Endothelial cell of umbilical vein (primary cell): ENCODE measurements around the gene CCDC106. TPM values are rescaled to one million over a fixed set of nuclear protein-coding genes. Genes with fewer than 3 reads are reported as not detected.
A peak's percentile ranks its signal among the peaks of the same experiment; 100 is the strongest.

ENCODE experiments used
- BruUV-seq: library from RNA; stranded (reverse); fragments of 400-500 nt; replicated peaks from 2 replicates; lab custom pipeline; 2021; lab: Mats Ljungman, UMichigan
- CTCF ChIA-PET: fragments of 300-600, 350-600 bp; sonication (Branson Sonifier 250); formaldehyde crosslinking; loops from one replicate; lab custom pipeline; 2021; ENCODE audit warnings: antibody characterized with exemption, inconsistent platforms; lab: Charles Lee
- POLR2A ChIA-PET: fragments of 300-600, 350-600 bp; sonication (Branson Sonifier 250); formaldehyde crosslinking; loops from one replicate; lab custom pipeline; 2021; ENCODE audit warnings: antibody characterized with exemption, inconsistent platforms; lab: Charles Lee
- DNase-seq: peaks from one replicate; pipeline ENCODE4 v3.0.0-alpha.2; 2011; ENCODE audit warnings: low read depth, low spot score
- FAIRE-seq: peaks from 2 replicates; lab custom pipeline; 2011; peaks lifted over from hg19 to GRCh38; lab: Jason Lieb, UNC
- H2AFZ ChIP-seq: 2 replicates; pipeline ENCODE4 v1.6.0; 2012; ENCODE audit warnings: low read depth, low read length, control low read depth, inconsistent platforms
- H3K27ac ChIP-seq: 2 replicates; pipeline ENCODE4 v1.5.1; 2011; ENCODE audit warnings: low read depth, mild to moderate bottlenecking, control low read depth, low read length, moderate library complexity; ENCODE audit not compliant: insufficient read depth
- H3K27me3 ChIP-seq, 2 experiments: 2 replicates each; pipeline versions ENCODE4 v1.6.0 to v1.6.1; 2011; ENCODE audit warnings: low read length in 2 of 2, mixed read lengths in 1 of 2; ENCODE audit not compliant: control insufficient read depth in 2 of 2, insufficient read depth in 2 of 2
- H3K36me3 ChIP-seq, 2 experiments: 2 replicates in 1 of 2; 3 replicates in 1 of 2; pipeline ENCODE4 v1.5.1; 2011; ENCODE audit warnings: low read length in 2 of 2, mild to moderate bottlenecking in 1 of 2, moderate library complexity in 1 of 2; ENCODE audit not compliant: control insufficient read depth in 2 of 2, insufficient read depth in 2 of 2; ENCODE audit errors: extremely low read depth in 1 of 2
- H3K4me1 ChIP-seq: 3 replicates; pipeline ENCODE4 v1.5.1; 2011; ENCODE audit warnings: mild to moderate bottlenecking, low read length; ENCODE audit not compliant: control insufficient read depth, insufficient read depth; ENCODE audit errors: extremely low read depth
- H3K4me2 ChIP-seq: 2 replicates; pipeline ENCODE4 v1.6.1; 2011; ENCODE audit warnings: low read length, control low read depth, mixed read lengths; ENCODE audit not compliant: insufficient read depth
- H3K4me3 ChIP-seq, 3 experiments: fragments of 200-600 bp in 1 of 3; sonication (generic), shearing (Covaris generic) in 1 of 3; replicated peaks in 1 of 3; 2 replicates each; pipeline ENCODE4 v1.5.1; 2011 to 2016; ENCODE audit warnings: control low read depth in 3 of 3, low read length in 3 of 3, mild to moderate bottlenecking in 2 of 3, inconsistent platforms in 1 of 3, low read depth in 1 of 3, moderate library complexity in 1 of 3; ENCODE audit not compliant: insufficient read depth in 1 of 3
- H3K79me2 ChIP-seq: 2 replicates; pipeline ENCODE4 v1.6.0; 2012; ENCODE audit warnings: low read length, inconsistent platforms; ENCODE audit not compliant: control insufficient read depth, insufficient read depth
- H3K9ac ChIP-seq: replicated peaks from 2 replicates; pipeline ENCODE3; 2011; ENCODE audit warnings: low read length, control low read depth; ENCODE audit not compliant: insufficient read depth; ENCODE audit errors: extremely low read depth
- H3K9me1 ChIP-seq: replicated peaks from 3 replicates; pipeline ENCODE4 v1.6.0; 2011; ENCODE audit warnings: mild to moderate bottlenecking, low read length; ENCODE audit not compliant: control insufficient read depth, insufficient read depth; ENCODE audit errors: extremely low read depth
- H3K9me3 ChIP-seq: replicated peaks from 2 replicates; pipeline ENCODE4 v1.5.1; 2012; ENCODE audit warnings: low read length, inconsistent platforms; ENCODE audit not compliant: control insufficient read depth, insufficient read depth
- H4K20me1 ChIP-seq: replicated peaks from 2 replicates; pipeline ENCODE3; 2011; ENCODE audit warnings: mild to moderate bottlenecking, low read length; ENCODE audit not compliant: control insufficient read depth, insufficient read depth; ENCODE audit errors: extremely low read depth
- CTCF ChIP-seq, 2 donors: IDR thresholded peaks; 1 replicate in 1 of 2; 2 replicates in 1 of 2; pipeline ENCODE4 v1.5.1; 2011; ENCODE audit warnings: low read length in 2 of 2, mild to moderate bottlenecking in 2 of 2, moderate library complexity in 2 of 2, control low read depth in 1 of 2, inconsistent platforms in 1 of 2, low read depth in 1 of 2; ENCODE audit not compliant: insufficient read depth in 1 of 2; ENCODE audit errors: extremely low read depth in 1 of 2
- EZH2 ChIP-seq: IDR thresholded peaks from 2 replicates; pipeline ENCODE4 v1.6.1; 2012; ENCODE audit warnings: borderline replicate concordance, low read depth, mild to moderate bottlenecking, moderate library complexity, low read length, inconsistent platforms; ENCODE audit not compliant: severe bottlenecking
- FOS ChIP-seq: IDR thresholded peaks from 2 replicates; pipeline ENCODE4 v1.6.1; 2011; ENCODE audit warnings: mild to moderate bottlenecking, low read length, moderate library complexity, borderline replicate concordance; ENCODE audit not compliant: insufficient read depth
- GATA2 ChIP-seq: IDR thresholded peaks from 2 replicates; pipeline ENCODE4 v1.7.0; 2011; ENCODE audit warnings: low read depth, mild to moderate bottlenecking, moderate library complexity, mixed read lengths, low read length; ENCODE audit not compliant: insufficient read length, insufficient read depth
- JUN ChIP-seq: IDR thresholded peaks from 2 replicates; pipeline ENCODE4 v1.6.1; 2011; ENCODE audit warnings: borderline replicate concordance, low read depth; ENCODE audit not compliant: insufficient read length, insufficient read depth
- MAX ChIP-seq: IDR thresholded peaks from 2 replicates; pipeline ENCODE4 v1.6.1; 2011; ENCODE audit not compliant: insufficient read depth, insufficient read length
- MYC ChIP-seq: IDR thresholded peaks from one replicate; pipeline ENCODE4 v1.6.1; 2011; ENCODE audit warnings: mild to moderate bottlenecking, low read depth, low read length
- POLR2A ChIP-seq: IDR thresholded peaks from 2 replicates; pipeline ENCODE4 v1.6.1; 2012; ENCODE audit warnings: low read depth, mild to moderate bottlenecking, control low read depth, low read length
- POLR2AphosphoS5 ChIP-seq: IDR thresholded peaks from 2 replicates; pipeline ENCODE4 v1.6.1; 2012; ENCODE audit warnings: low read depth, mild to moderate bottlenecking, control low read depth, low read length, moderate library complexity; ENCODE audit not compliant: insufficient read depth
- dilution Hi-C: fragments of 300-500 bp; cut with MboI; formaldehyde crosslinking; loops from one replicate; pipeline ENCODE4 v1.15.0; 2019; ENCODE audit warnings: low sequenced_read_pairs; ENCODE audit not compliant: extremely low pct_ligation_motif_present
- intact Hi-C: fragments of 100-400 bp; cut with micrococcal nuclease; formaldehyde crosslinking; loops from one replicate; pipeline ENCODE4 v1.10.0; 2022
- polyA plus RNA-seq, 4 experiments: library from polyadenylated mRNA; depleted of rRNA in 3 of 4; stranded (reverse) in 3 of 4; unstranded in 1 of 4; fragments of >200 nt; gene quantifications; 2 replicates each; pipeline versions ENCODE4 v1.2.1 to v1.2.3, GENCODE V29; 2011 to 2012; ENCODE audit warnings: missing spikeins in 1 of 4
- total RNA-seq: library from RNA; stranded (reverse); gene quantifications from 2 replicates; pipeline ENCODE4 v1.2.3, GENCODE V29; 2021

The CCDC106 gene
- total and polyA plus RNA-seq, 2 donors (not counting 3 experiments of a cell fraction or from before 2014, with no cell fraction given), result 11.8 to 12.0 TPM

GRCh38 chr19:55655648-55656040 lies 7.6 kb downstream of the CCDC106 start:
- no peak overlapping the region for H2AFZ ChIP-seq

More at GRCh38 chr19:55655648-55656040, 7.6 kb downstream of the CCDC106 start:
- H3K27me3 ChIP-seq, result no peaks in the 10 kb centered on the region
- FAIRE-seq (peak; percentile 33), DNase-seq (no peak)
- peak overlapping the region; percentile 96 for H3K4me2 ChIP-seq
- H3K4me1 ChIP-seq, result peaks cover 25% of the 10 kb centered on the region
- TF ChIP-seq CTCF (IDR thresholded peaks at IDR 0.05; ENCODE audit: extremely low read depth in 1 of 2, insufficient read depth in 1 of 2, low read depth in 1 of 2, low read length in 2 of 2) (no peak), GATA2 (no peak), MYC (no peak), JUN (no peak), FOS (no peak), POLR2AphosphoS5 (no peak), EZH2 (no peak), MAX (no peak), POLR2A (no peak)
- dilution Hi-C loops, result no loop called here
- peak overlapping the region; percentile 78 to 98 (median 94) for H3K4me3 ChIP-seq
- peak overlapping the region; percentile 90 for H3K27ac ChIP-seq
- no peaks in the 10 kb centered on the region for H3K9me3 ChIP-seq
- H3K79me2 ChIP-seq, result peaks cover 56% of the 10 kb centered on the region
- no peaks in the 10 kb centered on the region for H3K9me1 ChIP-seq
- TSS peak; percentile 41 for BruUV-seq
- peaks cover 12% of the 10 kb centered on the region for H4K20me1 ChIP-seq
- POLR2A ChIA-PET, result no interaction called here
- peak overlapping the region; percentile 97 for H3K9ac ChIP-seq
- H3K36me3 ChIP-seq, result peaks cover 0 to 15% of the 10 kb centered on the region in 2 experiments
- CTCF ChIA-PET, result interaction anchor here (1.0 kb wide), 1 partner anchor 16 kb away, joined by 8 read pairs; no protein-coding TSS in a partner anchor
- intact Hi-C loops, result loop anchor here (10.0 kb wide), 3 partner anchors 321 to 1191 kb away; partner anchors contain the start of genes KMT5C, LENG9 and ZNF787
